IMR-90 (cell line): Measurements from ENCODE around the gene LRRC31. TPM values are rescaled to one million over a fixed set of nuclear protein-coding genes. Genes with fewer than 3 reads are reported as not detected.

Experiments
- ATAC-seq: fragments of 200-7000 bp; cut with Tn5 transposase; 2 replicates; pipeline ENCODE4 v1.9.1; 2020; ENCODE audit warnings: low read depth, mild to moderate bottlenecking, moderate library complexity
- BruUV-seq: library from RNA; stranded (reverse); fragments of 400-500 nt; replicated peaks from 2 replicates; lab custom pipeline; 2021; lab: Mats Ljungman, UMichigan
- CTCF ChIA-PET: fragments of 300-600 bp; formaldehyde crosslinking; extraction: SDS; loops from one replicate; lab custom pipeline; 2021; ENCODE audit warnings: antibody characterized with exemption; lab: Yijun Ruan, JAX
- POLR2A ChIA-PET: fragments of 300-600 bp; sonication (Branson Sonifier 250); formaldehyde crosslinking; loops from one replicate; lab custom pipeline; 2022; ENCODE audit warnings: antibody characterized with exemption; ENCODE audit not compliant: unreplicated experiment; lab: Charles Lee
- DNase-seq: peaks from one replicate; pipeline ENCODE4 v3.0.0; 2013
- H2AFZ ChIP-seq: replicated peaks from 2 replicates; pipeline ENCODE3; 2013; ENCODE audit warnings: low read length, mild to moderate bottlenecking; ENCODE audit not compliant: poor library complexity
- H2AK5ac ChIP-seq: 2 replicates; pipeline ENCODE4 v1.6.1; 2013; ENCODE audit warnings: low read depth, low read length, inconsistent platforms
- H2AK9ac ChIP-seq: replicated peaks from 2 replicates; pipeline ENCODE3; 2013; ENCODE audit warnings: mild to moderate bottlenecking, low read depth, low read length, moderate library complexity; ENCODE audit not compliant: poor library complexity
- H2BK120ac ChIP-seq: 2 replicates; pipeline ENCODE4 v1.6.1; 2013; ENCODE audit warnings: low read depth, low read length, inconsistent platforms
- H2BK15ac ChIP-seq: 3 replicates; pipeline ENCODE4 v1.6.1; 2013; ENCODE audit warnings: low read depth, low read length, inconsistent platforms
- H2BK20ac ChIP-seq: 2 replicates; pipeline ENCODE4 v1.6.1; 2013; ENCODE audit warnings: low read depth, mild to moderate bottlenecking, inconsistent platforms, low read length, moderate library complexity
- H2BK5ac ChIP-seq: 2 replicates; pipeline ENCODE4 v1.6.1; 2013; ENCODE audit warnings: mild to moderate bottlenecking, low read depth, low read length, inconsistent platforms; ENCODE audit not compliant: poor library complexity, severe bottlenecking
- H3K14ac ChIP-seq: replicated peaks from 2 replicates; pipeline ENCODE4 v1.6.1; 2013; ENCODE audit warnings: low read depth, low read length, inconsistent platforms
- H3K18ac ChIP-seq: 2 replicates; pipeline ENCODE4 v1.6.1; 2013; ENCODE audit warnings: low read depth, low read length, control low read depth
- H3K23ac ChIP-seq: 2 replicates; pipeline ENCODE4 v1.6.1; 2013; ENCODE audit warnings: low read depth, low read length, inconsistent platforms
- H3K27ac ChIP-seq: 2 replicates; pipeline ENCODE4 v1.5.1; 2013; ENCODE audit warnings: mild to moderate bottlenecking, control low read depth, low read length; ENCODE audit not compliant: insufficient read depth
- H3K27me3 ChIP-seq: 2 replicates; pipeline ENCODE4 v1.6.1; 2013; ENCODE audit warnings: low read length; ENCODE audit not compliant: control insufficient read depth, insufficient read depth
- H3K36me3 ChIP-seq: 2 replicates; pipeline ENCODE4 v1.6.1; 2013; ENCODE audit warnings: low read length, mixed read lengths; ENCODE audit not compliant: control insufficient read depth, insufficient read depth
- H3K4ac ChIP-seq: 2 replicates; pipeline ENCODE4 v1.6.1; 2013; ENCODE audit warnings: low read depth, low read length, inconsistent platforms
- H3K4me1 ChIP-seq: 2 replicates; pipeline ENCODE4 v1.6.1; 2013; ENCODE audit warnings: low read length, mixed read lengths; ENCODE audit not compliant: control insufficient read depth, insufficient read depth
- H3K4me2 ChIP-seq: 2 replicates; pipeline ENCODE4 v1.6.1; 2013; ENCODE audit warnings: low read depth, mild to moderate bottlenecking, control low read depth, low read length, moderate library complexity
- H3K4me3 ChIP-seq: 2 replicates; pipeline ENCODE4 v1.5.1; 2013; ENCODE audit warnings: low read depth, mild to moderate bottlenecking, control low read depth, low read length, moderate library complexity; ENCODE audit not compliant: insufficient read depth
- H3K56ac ChIP-seq: 2 replicates; pipeline ENCODE4 v1.6.1; 2013; ENCODE audit warnings: low read length, inconsistent platforms; ENCODE audit not compliant: insufficient read depth; ENCODE audit errors: extremely low read depth
- H3K79me1 ChIP-seq, 2 experiments: 2 replicates each; pipeline ENCODE4 v1.6.1; 2013; ENCODE audit warnings: low read length in 2 of 2, inconsistent platforms in 1 of 2, low read depth in 1 of 2
- H3K9ac ChIP-seq: 2 replicates; pipeline ENCODE4 v1.6.1; 2013; ENCODE audit warnings: low read depth, low read length, control low read depth
- H3K9me1 ChIP-seq: 2 replicates; pipeline ENCODE4 v1.6.1; 2013; ENCODE audit warnings: low read length, inconsistent platforms; ENCODE audit not compliant: insufficient read depth
- H3K9me3 ChIP-seq: 2 replicates; pipeline ENCODE4 v1.6.1; 2013; ENCODE audit warnings: low read length; ENCODE audit not compliant: control insufficient read depth, insufficient read depth
- H4K20me1 ChIP-seq: 2 replicates; pipeline ENCODE4 v1.6.1; 2013; ENCODE audit warnings: low read length, inconsistent platforms; ENCODE audit not compliant: insufficient read depth
- H4K5ac ChIP-seq: 2 replicates; pipeline ENCODE4 v1.6.1; 2013; ENCODE audit warnings: mild to moderate bottlenecking, low read depth, low read length, control low read depth
- H4K8ac ChIP-seq, 2 experiments: 2 replicates each; pipeline ENCODE4 v1.6.1; 2013; ENCODE audit warnings: low read depth in 2 of 2, low read length in 2 of 2, control low read depth in 1 of 2, inconsistent platforms in 1 of 2
- H4K91ac ChIP-seq: 2 replicates; pipeline ENCODE4 v1.6.1; 2013; ENCODE audit warnings: low read depth, low read length, inconsistent platforms; ENCODE audit not compliant: insufficient read depth
- BHLHE40 ChIP-seq: fragments of 150-350 bp; IDR thresholded peaks from 2 replicates; pipeline ENCODE4 v1.6.1; 2016; ENCODE audit warnings: mild to moderate bottlenecking, low read depth, low read length
- ELK1 ChIP-seq: fragments of 150-350 bp; IDR thresholded peaks from 2 replicates; pipeline ENCODE4 v1.6.1; 2016; ENCODE audit warnings: low read depth, mild to moderate bottlenecking, low read length, moderate library complexity, borderline replicate concordance
- MAZ ChIP-seq: IDR thresholded peaks from 2 replicates; pipeline ENCODE4 v1.6.1; 2012; ENCODE audit warnings: low read depth, mild to moderate bottlenecking, low read length, improper control_type of control experiment, moderate library complexity, borderline replicate concordance
- RCOR1 ChIP-seq: IDR thresholded peaks from 2 replicates; pipeline ENCODE4 v1.6.1; 2012; ENCODE audit warnings: mild to moderate bottlenecking, low read length, improper control_type of control experiment; ENCODE audit not compliant: insufficient replicate concordance
- USF2 ChIP-seq: fragments of 150-350 bp; IDR thresholded peaks from 2 replicates; pipeline ENCODE4 v1.6.1; 2017; ENCODE audit warnings: mild to moderate bottlenecking, antibody characterized with exemption, low read length, low read depth
- WGBS, 2 experiments: methylation state at CpG; one replicate each; pipeline versions ENCODE4 v1.1.5 to v1.1.7; 2013; ENCODE audit warnings: missing lambda C conversion rate in 2 of 2; ENCODE audit not compliant: insufficient read length in 1 of 2; ENCODE audit errors: extremely low coverage in 2 of 2; 5-methylcytosine and 5-hydroxymethylcytosine counted together
- dilution Hi-C: fragments of 300-500 bp; cut with HindIII; formaldehyde crosslinking; loops from one replicate; pipeline ENCODE4 v1.14.3; 2018; ENCODE audit warnings: low sequenced_read_pairs; ENCODE audit not compliant: unreplicated experiment
- in situ Hi-C: fragments of 300-500 bp; cut with MboI; formaldehyde crosslinking; loops from 3 replicates; pipeline ENCODE4 v1.14.3; 2019; ENCODE audit warnings: low sequenced_read_pairs, inconsistent platforms, mixed read lengths
- intact Hi-C: fragments of 100-400 bp; cut with micrococcal nuclease; formaldehyde crosslinking; loops from 2 replicates; pipeline ENCODE4 v1.10.0; 2022
- polyA plus RNA-seq, 3 experiments: library from polyadenylated mRNA; depleted of rRNA; stranded (reverse); fragments of >200 nt; gene quantifications; 2 replicates each; pipeline ENCODE4 v1.2.3, GENCODE V29; 2012; ENCODE audit warnings: low replicate concordance in 1 of 3
- total RNA-seq: library from RNA; depleted of rRNA; stranded (reverse); fragments of >200 nt; gene quantifications from 2 replicates; pipeline ENCODE4 v1.2.3, GENCODE V29; 2012

LRRC31 gene
- total and polyA plus RNA-seq, 2 of the 4 experiments (the other 2 are of a cell fraction) = not detected

DNA sequence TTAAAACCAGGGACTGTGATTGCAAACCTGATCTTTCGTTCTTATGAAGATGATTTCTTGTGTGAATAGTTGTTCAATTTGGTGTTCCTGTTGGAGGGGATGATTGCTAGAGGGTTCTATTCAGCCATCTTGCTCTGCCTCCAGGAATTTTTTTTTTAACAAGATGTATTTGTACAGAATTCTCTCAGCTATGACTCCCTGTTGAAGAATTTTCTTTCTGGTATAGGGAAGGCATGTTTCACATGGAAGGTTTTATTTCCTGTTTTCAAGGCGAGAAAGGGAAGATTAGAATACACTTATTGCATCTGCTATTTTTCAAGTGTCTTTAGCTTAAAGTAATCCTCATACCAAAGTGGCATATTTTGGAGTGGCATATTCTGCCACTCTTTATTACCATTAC lies 51.4 kb downstream of the LRRC31 start:
- no TSS peak for BruUV-seq
- in situ Hi-C loops = no loop called here
- Histone ChIP-seq H2BK20ac (peak overlapping the region; percentile 71), H2BK120ac (peak overlapping the region; percentile 77), H3K27me3 (no peaks in the 10 kb centered on the region), H3K9ac (no peak overlapping the region), H3K9me1 (peaks cover under 1% of the 10 kb centered on the region; the same call in 1 of the 2 replicates), H3K79me1 (no peaks in the 10 kb centered on the region), H2AK9ac (no peak overlapping the region), H3K56ac (no peak overlapping the region), H3K4me3 (no peak overlapping the region), H3K9me3 (no peaks in the 10 kb centered on the region), H3K14ac (peak overlapping the region; percentile 75; the same call in 1 of the 2 replicates), H3K4ac (peak overlapping the region; percentile 61; the same call in 1 of the 2 replicates), H3K27ac (no peak overlapping the region), H4K5ac (peak overlapping the region; percentile 0; the same call in 1 of the 2 replicates), H4K91ac (peak overlapping the region; percentile 37; the same call in 1 of the 2 replicates), H3K36me3 (no peaks in the 10 kb centered on the region), H2AFZ (peak overlapping the region; percentile 90), H3K4me1 (peaks cover 3% of the 10 kb centered on the region), H4K8ac (peak overlapping the region; percentile 53 to 79; a peak in 3 of 4 replicates), H2AK5ac (no peak overlapping the region), H4K20me1 (no peaks in the 10 kb centered on the region), H3K18ac (peak overlapping the region; percentile 54; the same call in 1 of the 2 replicates), H3K23ac (no peak overlapping the region; the same call in 1 of the 2 replicates), H3K4me2 (peak overlapping the region; percentile 55; the same call in 1 of the 2 replicates), H2BK5ac (peak overlapping the region; percentile 55), H2BK15ac (0 out of 3 replicates have a peak overlapping the region, but pooled peaks have one; percentile 15)
- WGBS, 2 experiments = no CpG with 5 or more reads among the region's 2 CpGs
- ATAC-seq = peak; percentile 86
- dilution Hi-C loops = no loop called here
- intact Hi-C loops = no loop called here
- no peak for TF ChIP-seq RCOR1
- TF ChIP-seq USF2 = no peak
- TF ChIP-seq BHLHE40 = no peak
- no peak for TF ChIP-seq MAZ
- TF ChIP-seq ELK1 = no peak
- DNase-seq = peak; percentile 58
- CTCF ChIA-PET = no interaction called here
- POLR2A ChIA-PET = no interaction called here
